Measurements from ENCODE around the gene BDH2.

Gene BDH2

GRCh38 chr4:103079621-103080020 is 20.0 kb downstream of the BDH2 start:
- DNase-seq, result no peak

DNA sequence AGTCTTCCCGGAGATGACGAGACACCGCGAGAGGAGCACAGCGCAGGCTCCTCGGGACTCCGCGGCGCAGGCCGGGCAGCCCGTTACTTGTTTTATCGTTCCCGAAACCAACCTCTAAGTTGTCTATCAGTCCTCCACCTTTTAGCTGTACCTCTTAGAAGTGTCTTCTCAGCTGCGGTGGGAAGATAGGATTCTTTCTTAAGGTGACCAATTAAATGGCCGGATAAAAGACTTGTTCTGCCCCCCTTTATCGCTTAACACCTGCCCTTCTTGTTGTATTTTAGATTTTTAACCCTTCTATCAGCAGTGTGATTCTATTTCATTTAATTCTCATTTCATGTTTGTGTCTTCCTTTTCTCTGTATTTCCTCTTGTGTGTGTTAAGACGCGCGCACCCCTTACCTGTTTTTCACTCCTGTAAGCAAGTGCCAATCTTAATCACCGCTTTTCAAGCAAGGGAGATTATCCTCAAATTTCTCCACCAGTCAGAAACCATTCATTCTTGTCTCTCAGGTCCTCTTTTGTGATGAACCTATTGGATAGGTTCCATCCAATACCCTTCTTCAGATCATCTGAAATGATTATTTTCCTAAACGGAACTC is 22.8 kb downstream of the BDH2 start, which contains the start of gene SLC9B2:
Gene SLC9B2, minus strand, starts transcription at position 15 of the 601 bp plus-strand sequence. CDS start 9,211 bp downstream, outside the sequence.
- no peak for DNase-seq

DNA sequence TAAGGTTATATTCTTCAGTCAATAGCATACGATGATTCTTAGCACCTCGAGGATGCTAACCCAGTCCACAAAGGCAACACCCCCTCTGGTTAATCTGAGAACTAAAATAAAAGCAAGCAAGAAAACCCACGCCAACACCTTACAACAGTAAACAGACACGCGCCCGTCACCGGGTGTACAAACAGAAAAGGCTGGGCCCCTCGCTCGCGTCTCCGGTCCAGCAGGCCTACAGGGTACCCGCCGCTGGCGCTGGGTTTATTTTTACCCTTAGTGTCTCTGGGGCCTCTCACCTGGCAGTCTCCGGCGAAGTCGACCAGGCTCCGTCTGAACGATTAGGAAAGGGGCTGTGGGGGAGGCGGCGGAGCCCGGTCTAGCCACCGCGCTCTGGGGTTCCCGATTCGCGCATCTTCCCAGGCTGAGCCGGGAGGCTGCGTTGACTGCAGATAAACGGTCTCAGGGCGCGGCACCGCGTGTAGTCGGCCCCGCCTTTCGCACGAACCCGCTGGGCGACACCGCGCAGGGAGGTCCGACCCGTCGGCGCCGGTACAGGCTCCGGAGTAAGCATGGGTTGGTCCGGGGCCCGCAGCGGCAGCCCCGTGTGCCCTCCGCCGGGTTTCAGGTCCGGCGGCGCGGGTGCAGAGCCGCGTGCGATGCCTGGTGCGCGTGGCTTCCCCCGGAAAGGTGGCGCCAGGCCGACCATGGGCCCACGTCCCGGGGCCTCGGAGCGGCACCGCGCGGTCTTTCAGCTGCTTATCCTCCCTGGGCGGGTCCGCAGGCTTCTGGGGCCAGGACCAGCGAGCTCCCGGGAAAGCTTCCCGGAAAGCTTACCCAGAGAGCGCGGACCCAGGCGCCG is 23.5 kb downstream of the BDH2 start:
- no peak for DNase-seq

GRCh38 chr4:103075435-103075893 is 24.2 kb downstream of the BDH2 start:
- DNase-seq, result no peak

GRCh38 chr4:103074744-103075434 is 24.7 kb downstream of the BDH2 start:
- no peak for DNase-seq

DNA sequence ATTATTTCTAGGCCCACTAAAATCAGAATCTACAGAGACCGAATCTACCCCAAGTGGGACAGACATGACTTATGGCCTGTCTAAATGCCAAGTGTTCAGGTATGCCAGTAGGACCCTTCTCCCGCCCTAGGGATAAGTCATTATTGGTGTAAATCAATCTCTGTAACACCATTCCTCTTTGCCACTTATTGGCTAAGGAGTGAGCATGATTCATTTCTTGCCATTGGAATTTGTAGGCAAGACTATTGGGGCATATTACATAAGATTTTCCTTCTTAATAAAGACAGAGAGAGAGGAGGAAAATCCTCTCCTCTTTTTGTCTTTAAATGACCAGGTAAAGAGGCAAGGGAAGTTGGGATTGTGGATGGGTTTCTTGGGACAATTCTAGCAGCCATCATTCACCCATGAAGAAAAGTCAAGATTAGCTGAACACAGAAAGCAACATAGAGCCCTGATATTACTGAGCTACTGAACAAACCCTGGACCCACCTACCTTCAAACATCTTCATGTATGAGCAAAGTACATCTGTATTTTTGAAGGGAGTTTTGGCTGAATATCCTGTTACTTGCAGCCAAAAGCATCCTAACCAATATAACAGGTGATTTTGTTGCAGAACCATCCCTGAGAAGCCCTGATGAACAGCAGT is 25.7 kb downstream of the BDH2 start:
- DNase-seq, result no peak

DNA sequence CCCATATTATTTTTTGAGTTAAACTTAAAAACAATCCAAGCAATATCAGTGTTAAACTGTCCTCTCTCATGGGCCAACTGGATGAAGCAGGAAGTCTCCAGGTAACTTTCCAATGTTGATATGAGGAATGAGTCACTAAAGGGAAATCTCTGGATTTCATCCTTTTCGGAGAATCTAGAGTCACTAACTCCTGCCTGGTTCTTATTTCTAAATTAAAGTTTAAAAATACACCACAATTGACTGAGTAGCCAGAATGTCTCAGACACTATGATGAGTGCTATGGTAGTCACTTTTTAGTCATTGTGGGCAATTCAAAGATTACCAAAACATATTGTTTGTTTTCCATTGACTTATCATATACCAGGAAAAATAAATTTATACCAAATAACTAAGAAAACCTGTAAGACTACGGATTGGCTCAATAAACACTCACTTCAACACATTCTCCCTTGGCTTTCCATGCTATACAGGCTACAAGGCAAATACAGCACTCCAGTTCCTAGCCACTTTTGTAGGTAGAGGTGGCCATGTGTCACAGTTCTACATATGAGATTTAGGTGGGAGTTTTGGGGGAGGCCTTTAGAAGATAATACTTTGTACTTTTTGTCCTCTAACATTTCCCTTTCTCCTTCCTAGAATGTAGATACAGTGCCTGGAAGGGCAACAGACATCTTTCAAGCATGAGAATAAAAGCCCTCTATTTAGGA is 31.6 kb downstream of the BDH2 start:
- no peak for DNase-seq

DNA sequence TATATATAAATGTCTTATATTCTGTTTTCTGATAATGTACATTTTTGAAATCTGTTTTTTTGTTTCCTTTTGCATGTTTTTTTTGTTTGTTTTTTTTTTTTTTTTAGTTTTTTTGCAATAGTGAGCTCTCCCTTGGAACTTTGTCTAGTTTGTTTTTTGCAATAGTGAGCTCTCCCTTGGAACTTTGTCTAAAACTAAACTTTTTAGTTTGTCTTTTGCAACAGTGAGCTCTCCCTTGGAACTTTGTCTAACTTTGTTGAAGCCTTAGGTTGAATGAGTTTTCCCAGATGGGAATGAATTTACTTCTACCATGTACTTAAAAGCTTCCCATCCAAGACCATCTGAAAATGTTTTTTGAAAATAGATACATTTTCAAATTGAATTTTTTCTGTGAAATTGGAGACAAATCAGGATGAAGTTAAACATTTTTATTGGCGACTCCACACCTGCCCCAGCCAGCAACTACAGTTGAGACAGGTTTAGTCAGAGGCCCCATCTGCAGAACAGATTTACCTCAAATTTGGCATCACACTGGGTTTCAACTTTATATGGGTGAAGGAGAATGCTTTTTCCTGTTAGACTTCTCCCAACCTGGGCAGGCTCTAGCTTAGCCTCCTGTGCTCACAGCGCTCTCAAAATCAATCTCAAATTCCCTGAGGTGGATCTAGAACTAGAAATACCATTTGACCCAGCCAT is 39.0 kb downstream of the BDH2 start:
- no peak for DNase-seq

DNA sequence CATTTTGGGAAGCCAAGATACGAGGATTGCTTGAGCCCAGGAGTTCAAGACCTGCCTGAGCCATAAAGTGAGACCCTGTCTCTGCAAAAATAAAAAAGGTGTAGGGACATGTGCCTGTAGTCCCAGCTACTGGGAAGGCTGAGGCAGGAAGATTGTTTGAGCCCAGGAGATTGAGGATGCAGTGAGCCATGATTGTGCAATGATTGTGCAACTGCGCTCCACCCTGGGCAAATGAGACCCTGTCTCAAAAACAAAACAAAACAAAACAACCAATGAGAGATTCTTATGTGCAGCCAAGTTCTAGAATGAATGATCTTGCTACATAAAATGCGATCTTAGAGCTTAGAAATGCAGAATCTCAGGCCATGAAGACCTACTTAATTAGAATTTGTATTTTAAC is 45.6 kb downstream of the BDH2 start:
- DNase-seq, result no peak

GRCh38 chr4:103052779-103053178 is 46.9 kb downstream of the BDH2 start:
- no peak for DNase-seq

DNA sequence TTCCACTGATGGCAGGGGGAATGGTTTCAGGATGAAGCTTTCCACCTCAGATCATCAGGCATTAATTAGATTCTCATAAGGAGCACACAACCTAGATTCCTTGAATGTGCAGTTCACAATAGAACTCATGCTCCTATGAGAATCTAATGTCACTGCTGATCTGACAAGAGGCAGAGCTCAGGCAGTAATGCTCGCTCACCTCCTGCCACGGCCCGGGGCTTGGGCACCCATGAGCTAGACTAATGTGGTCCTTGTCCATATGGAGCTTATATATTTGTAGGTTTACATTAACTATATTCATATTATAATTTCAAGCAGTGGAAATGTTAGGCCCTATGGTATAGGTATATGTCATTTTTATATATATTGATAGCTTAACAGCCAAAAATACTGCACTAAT is 47.5 kb downstream of the BDH2 start:
- DNase-seq, result no peak

DNA sequence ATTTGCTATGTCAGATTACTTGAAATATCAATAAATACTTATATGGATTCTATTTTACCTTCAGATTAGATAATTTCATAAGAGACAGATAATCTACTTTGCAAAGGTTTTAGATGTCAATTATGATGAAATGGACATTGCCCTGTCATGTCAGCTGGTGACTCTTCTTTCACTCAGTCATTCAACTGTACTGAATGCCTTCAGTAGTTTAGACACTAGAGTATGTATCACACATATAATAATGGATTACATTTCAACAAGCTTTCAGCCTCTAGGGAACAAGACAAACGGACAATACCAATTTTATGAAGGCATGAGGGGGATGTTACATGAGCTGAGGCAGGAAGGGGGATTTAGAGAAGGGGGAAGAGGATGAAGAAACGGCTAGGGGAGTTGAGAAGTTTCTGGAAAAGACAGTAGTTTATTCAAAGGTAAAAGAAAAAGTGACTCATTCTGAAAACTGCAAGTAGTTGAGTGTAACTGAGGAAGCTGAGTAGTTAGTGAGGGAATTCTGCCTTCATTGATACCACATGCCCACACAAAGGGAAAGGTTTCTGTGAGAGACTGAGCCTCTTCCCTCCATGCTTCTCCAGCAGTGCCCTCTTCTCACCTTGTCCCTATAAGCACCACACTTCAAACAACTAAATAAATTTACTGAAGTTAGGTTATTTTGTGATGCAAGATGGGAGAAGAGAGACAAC is 48.7 kb downstream of the BDH2 start:
- no peak for DNase-seq

- DNase-seq, result no peak
These were observed 53.0 kb downstream of the BDH2 start for GRCh38 chr4:103046416-103047290.

DNA sequence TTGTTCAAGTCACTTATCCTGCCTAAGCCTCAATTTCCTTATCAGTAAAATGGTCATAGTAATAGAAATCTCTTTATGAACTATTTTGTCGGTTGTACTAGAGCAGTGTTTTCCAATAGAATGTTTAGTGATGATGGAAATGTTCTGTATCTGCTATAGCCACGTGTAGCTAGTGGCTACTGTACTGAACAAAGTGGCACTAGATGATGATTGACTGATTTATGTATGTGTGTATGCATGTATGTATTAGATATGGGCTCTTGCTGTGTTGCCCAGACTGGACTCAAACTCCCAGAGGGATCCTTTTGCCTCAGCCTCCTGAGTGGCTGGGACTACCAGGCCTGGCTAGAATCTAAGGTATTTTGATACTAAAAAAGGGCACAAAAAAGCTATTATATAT is 55.5 kb downstream of the BDH2 start:
- DNase-seq, result no peak

- DNase-seq, result no peak
These were observed 63.5 kb downstream of the BDH2 start for GRCh38 chr4:103036169-103036568.

- DNase-seq, result no peak
These were observed 67.1 kb downstream of the BDH2 start for GRCh38 chr4:103032574-103032973.

- no peak for DNase-seq
These were observed 68.8 kb downstream of the BDH2 start for GRCh38 chr4:103030791-103031190.

DNA sequence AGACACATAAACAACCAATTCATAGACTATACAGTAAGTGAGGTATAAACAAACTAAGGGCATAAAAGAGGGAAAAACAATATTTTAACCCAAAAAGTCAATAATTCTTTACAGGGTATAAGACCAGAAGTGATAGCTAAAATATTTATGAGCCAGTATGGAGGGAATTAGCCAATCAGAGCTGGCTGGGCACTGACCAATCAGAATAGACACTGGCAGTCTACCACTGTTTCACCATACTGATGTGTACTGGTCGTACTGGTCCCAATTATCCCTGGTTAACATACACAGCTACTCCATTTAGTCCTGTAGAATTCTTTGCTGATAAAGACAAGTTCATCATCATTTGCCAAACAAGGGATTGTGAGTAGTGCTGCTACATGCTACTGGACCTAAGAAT is 70.3 kb downstream of the BDH2 start:
- no peak for DNase-seq

Measured in NCI-H524 treated with DMSO at 0.1 percent for 48 hours (cell line).